MCF 10A (cell line): ENCODE measurements around the gene MORF4L1. TPM values are rescaled to one million over a fixed set of nuclear protein-coding genes. Genes with fewer than 3 reads are reported as not detected.
A peak's percentile ranks its signal among the peaks of the same experiment; 100 is the strongest.
"Not testable (repeated sequence)": the region's sequence is repeated elsewhere in the genome, so short reads cannot be mapped to it uniquely, and the experiment has no call there.

ENCODE experiments used
- BruUV-seq: library from RNA; stranded (reverse); fragments of 400-500 nt; replicated peaks from 2 replicates; lab custom pipeline; 2021; lab: Mats Ljungman, UMichigan
- CTCF ChIA-PET: fragments of 300-600 bp; sonication (Branson Sonifier 250); formaldehyde crosslinking; extraction: SDS; loops from one replicate; lab custom pipeline; 2021; ENCODE audit warnings: antibody characterized with exemption, inconsistent platforms; lab: Yijun Ruan, JAX
- POLR2A ChIA-PET: fragments of 300-600, 350-650 bp; sonication (Branson Sonifier 250); formaldehyde crosslinking; extraction: SDS; loops from one replicate; lab custom pipeline; 2020; ENCODE audit warnings: antibody characterized with exemption, inconsistent platforms; lab: Yijun Ruan, JAX
- DNase-seq: peaks from one replicate; pipeline ENCODE4 v3.0.0-alpha.2; 2018; ENCODE audit not compliant: unreplicated experiment
- H3K27ac Mint-ChIP-seq: one replicate; pipeline ENCODE4 v1.8.0; 2022; ENCODE audit warnings: mild to moderate bottlenecking, low read depth, mixed read lengths; ENCODE audit not compliant: unreplicated experiment
- H3K27me3 Mint-ChIP-seq: one replicate; pipeline ENCODE4 v1.8.0; 2022; ENCODE audit warnings: mixed read lengths; ENCODE audit not compliant: insufficient read depth, unreplicated experiment
- H3K36me3 Mint-ChIP-seq: one replicate; pipeline ENCODE4 v1.8.0; 2022; ENCODE audit warnings: mild to moderate bottlenecking, moderate library complexity, mixed read lengths; ENCODE audit not compliant: insufficient read depth, unreplicated experiment
- H3K4me1 Mint-ChIP-seq: one replicate; pipeline ENCODE4 v1.8.0; 2022; ENCODE audit warnings: mixed read lengths; ENCODE audit not compliant: insufficient read depth, unreplicated experiment
- H3K4me3 Mint-ChIP-seq: one replicate; pipeline ENCODE4 v1.8.0; 2022; ENCODE audit warnings: mild to moderate bottlenecking, moderate library complexity, mixed read lengths; ENCODE audit not compliant: unreplicated experiment
- H3K9me3 Mint-ChIP-seq: one replicate; pipeline ENCODE4 v1.8.0; 2022; ENCODE audit warnings: mixed read lengths; ENCODE audit not compliant: unreplicated experiment
- intact Hi-C: fragments of 100-400 bp; cut with micrococcal nuclease; formaldehyde crosslinking; loops from 2 replicates; pipeline ENCODE4 v1.14.1; 2022
- total RNA-seq: library from RNA; stranded (reverse); gene quantifications from 2 replicates; pipeline ENCODE4 v1.2.3, GENCODE V29; 2022
- TF ChIP-seq, protein P1 (sequence below): fragments of 200-600 bp; IDR thresholded peaks from one replicate; pipeline ENCODE4 v1.8.0; 2022; ENCODE audit warnings: antibody characterized with exemption, mild to moderate bottlenecking; ENCODE audit not compliant: unreplicated experiment

MORF4L1 gene
- total RNA-seq, 1 experiment from 2014 or later: 264 TPM

GRCh38 chr15:78859971-78860719 is 12.5 kb upstream of the MORF4L1 start:
- H3K4me1 Mint-ChIP-seq: no peaks in the 10 kb centered on the region
- TF ChIP-seq, protein P1, sequence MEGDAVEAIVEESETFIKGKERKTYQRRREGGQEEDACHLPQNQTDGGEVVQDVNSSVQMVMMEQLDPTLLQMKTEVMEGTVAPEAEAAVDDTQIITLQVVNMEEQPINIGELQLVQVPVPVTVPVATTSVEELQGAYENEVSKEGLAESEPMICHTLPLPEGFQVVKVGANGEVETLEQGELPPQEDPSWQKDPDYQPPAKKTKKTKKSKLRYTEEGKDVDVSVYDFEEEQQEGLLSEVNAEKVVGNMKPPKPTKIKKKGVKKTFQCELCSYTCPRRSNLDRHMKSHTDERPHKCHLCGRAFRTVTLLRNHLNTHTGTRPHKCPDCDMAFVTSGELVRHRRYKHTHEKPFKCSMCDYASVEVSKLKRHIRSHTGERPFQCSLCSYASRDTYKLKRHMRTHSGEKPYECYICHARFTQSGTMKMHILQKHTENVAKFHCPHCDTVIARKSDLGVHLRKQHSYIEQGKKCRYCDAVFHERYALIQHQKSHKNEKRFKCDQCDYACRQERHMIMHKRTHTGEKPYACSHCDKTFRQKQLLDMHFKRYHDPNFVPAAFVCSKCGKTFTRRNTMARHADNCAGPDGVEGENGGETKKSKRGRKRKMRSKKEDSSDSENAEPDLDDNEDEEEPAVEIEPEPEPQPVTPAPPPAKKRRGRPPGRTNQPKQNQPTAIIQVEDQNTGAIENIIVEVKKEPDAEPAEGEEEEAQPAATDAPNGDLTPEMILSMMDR: peak; percentile 48
- intact Hi-C loops: loop anchor here (1.0 kb wide), 2 partner anchors 62 to 324 kb away; no protein-coding TSS in a partner anchor
- no peaks in the 10 kb centered on the region for H3K27me3 Mint-ChIP-seq
- no peaks in the 10 kb centered on the region for H3K9me3 Mint-ChIP-seq
- H3K36me3 Mint-ChIP-seq: peaks cover 13% of the 10 kb centered on the region
- no TSS peak for BruUV-seq
- H3K4me3 Mint-ChIP-seq: peak overlapping the region; percentile 77
- POLR2A ChIA-PET: interaction anchor here (0.7 to 2.0 kb wide), 4 partner anchors 8 to 39 kb away, joined by 3 to 14 read pairs (median 4); partner anchors contain the start of gene MORF4L1
- DNase-seq: peak; percentile 84
- CTCF ChIA-PET: interaction anchor here (0.6 to 1.2 kb wide), 8 partner anchors 12 to 287 kb away, joined by 3 to 5 read pairs (median 3); partner anchors contain the start of gene MORF4L1
- H3K27ac Mint-ChIP-seq: peak overlapping the region; percentile 72

GRCh38 chr15:78865585-78865984 is 7.1 kb upstream of the MORF4L1 start:
- H3K4me3 Mint-ChIP-seq, H3K9me3 Mint-ChIP-seq, H3K27me3 Mint-ChIP-seq, H3K4me1 Mint-ChIP-seq, DNase-seq, H3K36me3 Mint-ChIP-seq, H3K27ac Mint-ChIP-seq, intact Hi-C loops, BruUV-seq: not testable (repeated sequence)
- POLR2A ChIA-PET: interaction anchor here (0.6 kb wide), 1 partner anchor 10 kb away, joined by 5 read pairs; no protein-coding TSS in a partner anchor
- CTCF ChIA-PET: interaction anchor here (0.7 kb wide), 1 partner anchor 728 kb away, joined by 3 read pairs; no protein-coding TSS in a partner anchor

GRCh38 chr15:78866031-78866430 is 6.7 kb upstream of the MORF4L1 start:
- H3K4me1 Mint-ChIP-seq, H3K36me3 Mint-ChIP-seq, H3K27me3 Mint-ChIP-seq, DNase-seq, H3K4me3 Mint-ChIP-seq, H3K9me3 Mint-ChIP-seq, H3K27ac Mint-ChIP-seq, BruUV-seq, intact Hi-C loops: not testable (repeated sequence)
- ChIA-PET CTCF (interaction anchor here (0.7 kb wide), 1 partner anchor 10 kb away, joined by 3 read pairs; no protein-coding TSS in a partner anchor), POLR2A (interaction anchor here (0.6 kb wide), 1 partner anchor 10 kb away, joined by 5 read pairs; no protein-coding TSS in a partner anchor)

DNA sequence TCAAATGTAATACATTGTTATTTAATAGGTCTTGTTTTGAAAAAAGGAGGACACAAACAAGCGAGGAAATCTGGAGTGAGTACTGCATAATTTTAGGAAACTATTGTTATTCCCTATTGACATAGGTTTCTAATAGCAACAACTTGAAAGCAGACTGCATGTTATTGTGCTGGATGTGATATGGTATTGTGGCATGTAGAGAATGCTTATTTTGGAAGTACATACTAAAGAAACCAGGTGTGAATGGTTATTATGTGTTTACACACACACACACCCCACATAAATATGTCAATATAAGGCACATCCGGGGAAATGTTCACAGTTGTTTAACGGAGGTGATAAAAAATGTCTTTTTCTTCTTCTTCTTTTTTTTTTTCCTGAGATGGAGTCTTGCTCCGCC is 5.9 kb upstream of the MORF4L1 start:
- no peak for DNase-seq
- H3K27me3 Mint-ChIP-seq: no peaks in the 10 kb centered on the region
- intact Hi-C loops: no loop called here
- no peak overlapping the region for H3K4me3 Mint-ChIP-seq
- peaks cover 5% of the 10 kb centered on the region for H3K4me1 Mint-ChIP-seq
- ChIA-PET CTCF (interaction anchor here (0.7 kb wide), 1 partner anchor 9 kb away, joined by 3 read pairs; no protein-coding TSS in a partner anchor), POLR2A (no interaction called here)
- peaks cover 6% of the 10 kb centered on the region for H3K36me3 Mint-ChIP-seq
- H3K9me3 Mint-ChIP-seq: no peaks in the 10 kb centered on the region
- TF ChIP-seq, protein P1: no peak
- no TSS peak for BruUV-seq
- no peak overlapping the region for H3K27ac Mint-ChIP-seq

- no peak overlapping the region for H3K4me3 Mint-ChIP-seq
- no peak for DNase-seq
- H3K36me3 Mint-ChIP-seq: peaks cover 11% of the 10 kb centered on the region
- POLR2A ChIA-PET: interaction anchor here (1.0 kb wide), 1 partner anchor 9 kb away, joined by 3 read pairs; no protein-coding TSS in a partner anchor
- no peaks in the 10 kb centered on the region for H3K9me3 Mint-ChIP-seq
- CTCF ChIA-PET: interaction anchor here (0.7 kb wide), 1 partner anchor 20 kb away, joined by 3 read pairs; no protein-coding TSS in a partner anchor
- H3K27me3 Mint-ChIP-seq: no peaks in the 10 kb centered on the region
- BruUV-seq: no TSS peak
- intact Hi-C loops: no loop called here
- H3K27ac Mint-ChIP-seq: no peak overlapping the region
- TF ChIP-seq, protein P1: no peak
- peaks cover 5% of the 10 kb centered on the region for H3K4me1 Mint-ChIP-seq
These were observed 4.3 kb upstream of the MORF4L1 start for GRCh38 chr15:78868366-78868765.

DNA sequence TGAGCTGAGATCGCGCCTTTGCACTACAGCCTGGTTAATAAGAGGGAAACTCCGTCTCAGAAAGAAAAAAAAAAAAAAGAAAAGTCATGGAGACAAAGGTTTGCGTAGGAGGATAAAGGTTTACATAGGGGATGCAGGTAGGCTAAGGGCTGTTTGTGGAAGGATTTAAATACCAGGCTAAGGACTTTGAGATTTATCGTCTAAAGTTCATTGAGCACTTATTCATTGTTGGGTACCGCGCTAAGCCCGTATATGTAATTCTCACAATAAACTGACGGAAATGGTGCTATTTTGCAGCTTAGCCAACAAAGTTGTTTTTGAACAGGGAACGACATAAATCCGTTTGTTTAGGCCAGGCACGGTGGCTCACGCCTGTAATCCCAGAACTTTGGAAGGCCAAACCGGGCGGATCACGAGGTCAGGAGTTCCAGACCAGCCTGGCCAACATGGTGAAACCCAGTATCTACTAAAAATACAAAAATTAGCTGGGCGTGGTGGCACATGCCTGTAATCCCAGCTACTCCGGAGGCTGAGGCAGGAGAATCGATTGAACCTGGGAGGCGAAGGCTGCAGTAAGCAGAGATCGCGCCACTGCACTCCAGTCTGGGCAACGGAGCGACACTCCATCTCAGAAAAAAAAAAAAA is 1.1 kb upstream of the MORF4L1 start:
- not testable (repeated sequence) for H3K9me3 Mint-ChIP-seq, BruUV-seq, H3K27ac Mint-ChIP-seq, H3K27me3 Mint-ChIP-seq, DNase-seq
- peaks cover 14% of the 10 kb centered on the region for H3K4me1 Mint-ChIP-seq
- POLR2A ChIA-PET: interaction anchor here (0.6 to 1.9 kb wide), 4 partner anchors 9 to 61 kb away, joined by 3 to 7 read pairs (median 6); partner anchors contain the start of gene ADAMTS7
- H3K4me3 Mint-ChIP-seq: peak overlapping the region; percentile 98
- intact Hi-C loops: loop anchor here (5.0 kb wide), 1 partner anchor 114 kb away; no protein-coding TSS in a partner anchor
- H3K36me3 Mint-ChIP-seq: peaks cover 18% of the 10 kb centered on the region
- CTCF ChIA-PET: interaction anchor here (1.1 kb wide), 1 partner anchor 12 kb away, joined by 5 read pairs; no protein-coding TSS in a partner anchor
